Natural killer cell (primary cell): ENCODE results near the gene ACTRT2. TPM values are rescaled to one million over a fixed set of nuclear protein-coding genes. Genes with fewer than 3 reads are reported as not detected.

ENCODE experiments used
- ATAC-seq, 3 donors: fragments of 150-1000 bp in 2 of 3; fragments of 200-7000 bp in 1 of 3; cut with Tn5 transposase; 1 replicate in 1 of 3; 2 replicates in 2 of 3; pipeline ENCODE4 v1.10.0; 2021; ENCODE audit warnings: mild to moderate bottlenecking in 2 of 3, moderate library complexity in 2 of 3
- DNase-seq, 2 donors: peaks; one replicate each; pipeline versions ENCODE4 v3.0.0 to v3.0.0-alpha.2; 2013 to 2021; ENCODE audit warnings: mixed read lengths in 1 of 2
- H3K27ac ChIP-seq: one replicate; pipeline ENCODE4 v1.5.1; 2013; ENCODE audit warnings: mild to moderate bottlenecking, low read length
- H3K27me3 ChIP-seq: one replicate; pipeline ENCODE4 v1.6.1; 2013; ENCODE audit warnings: low read length; ENCODE audit not compliant: control insufficient read depth, insufficient read depth
- H3K36me3 ChIP-seq: one replicate; pipeline ENCODE4 v1.6.1; 2013; ENCODE audit warnings: low read length; ENCODE audit not compliant: control insufficient read depth, insufficient read depth
- H3K4me1 ChIP-seq: one replicate; pipeline ENCODE4 v1.6.1; 2013; ENCODE audit warnings: low read length; ENCODE audit not compliant: control insufficient read depth, insufficient read depth
- H3K4me3 ChIP-seq: one replicate; pipeline ENCODE4 v1.5.1; 2013; ENCODE audit warnings: low read length
- H3K9me3 ChIP-seq: one replicate; pipeline ENCODE4 v1.6.1; 2013; ENCODE audit warnings: low read length; ENCODE audit not compliant: control insufficient read depth, insufficient read depth
- H3K27ac Mint-ChIP-seq, 2 donors: one replicate each; pipeline ENCODE4 v1.8.0; 2022; ENCODE audit warnings: mild to moderate bottlenecking in 2 of 2, mixed read lengths in 2 of 2, moderate library complexity in 1 of 2
- H3K27me3 Mint-ChIP-seq, 2 donors: one replicate each; pipeline ENCODE4 v1.8.0; 2022; ENCODE audit warnings: low read depth in 2 of 2, mixed read lengths in 2 of 2
- H3K36me3 Mint-ChIP-seq: one replicate; pipeline ENCODE4 v1.8.0; 2022; ENCODE audit warnings: mixed read lengths
- H3K4me1 Mint-ChIP-seq, 2 donors: one replicate each; pipeline ENCODE4 v1.8.0; 2022; ENCODE audit warnings: mixed read lengths in 2 of 2
- H3K4me3 Mint-ChIP-seq: one replicate; pipeline ENCODE4 v1.8.0; 2022; ENCODE audit warnings: mild to moderate bottlenecking, moderate library complexity, mixed read lengths
- H3K9me3 Mint-ChIP-seq, 2 donors: one replicate each; pipeline ENCODE4 v1.8.0; 2022; ENCODE audit warnings: mixed read lengths in 2 of 2
- CTCF ChIP-seq: fragments of 200-600 bp; IDR thresholded peaks from one replicate; pipeline ENCODE4 v1.8.0; 2022; ENCODE audit warnings: antibody characterized with exemption
- WGBS: methylation state at CpG from one replicate; pipeline ENCODE4 v1.1.7; 2013; ENCODE audit warnings: missing lambda C conversion rate; ENCODE audit not compliant: insufficient coverage; 5-methylcytosine and 5-hydroxymethylcytosine counted together
- intact Hi-C: fragments of 100-400 bp; cut with micrococcal nuclease; formaldehyde crosslinking; loops from one replicate; pipeline ENCODE4 v1.14.2; 2022
- total RNA-seq, 4 donors: library from RNA; stranded (reverse); fragments of 120-200 nt in 1 of 4; gene quantifications; one replicate each; pipeline versions ENCODE4 v1.2.3 to v1.2.4, GENCODE V29; 2013 to 2022

ACTRT2 gene
- total RNA-seq, 3 donors from 2014 or later (not counting 1 experiment from before 2014, with no cell fraction given), result not detected

- Mint-ChIP-seq H3K4me3 (no peak overlapping the region), H3K4me1 (peaks cover 9 to 15% of the 10 kb centered on the region in 2 donors), H3K9me3 (no peaks in the 10 kb centered on the region), H3K27me3 (no peaks in the 10 kb centered on the region), H3K27ac (no peak overlapping the region), H3K36me3 (no peaks in the 10 kb centered on the region)
- DNase-seq, result no peak
- ATAC-seq, result no peak
- WGBS, result 88% methylated on average over 19 of the region's 19 CpGs
- H3K4me3 ChIP-seq, result no peak overlapping the region
- H3K27ac ChIP-seq, result no peak overlapping the region
- TF ChIP-seq CTCF, result no peak
- H3K27me3 ChIP-seq, result no peaks in the 10 kb centered on the region
- intact Hi-C loops, result no loop called here
- H3K9me3 ChIP-seq, result no peaks in the 10 kb centered on the region
- peaks cover 19% of the 10 kb centered on the region for H3K4me1 ChIP-seq
- no peaks in the 10 kb centered on the region for H3K36me3 ChIP-seq
Observed at GRCh38 chr1:2975466-2976179, 45.6 kb upstream of the ACTRT2 start.

- Mint-ChIP-seq H3K36me3 (no peaks in the 10 kb centered on the region), H3K27ac (no peak overlapping the region), H3K27me3 (no peaks in the 10 kb centered on the region), H3K4me3 (no peak overlapping the region), H3K9me3 (no peaks in the 10 kb centered on the region), H3K4me1 (peaks cover 9 to 15% of the 10 kb centered on the region in 2 donors)
- Histone ChIP-seq H3K27ac (no peak overlapping the region), H3K27me3 (no peaks in the 10 kb centered on the region), H3K4me3 (no peak overlapping the region), H3K36me3 (no peaks in the 10 kb centered on the region), H3K4me1 (peaks cover 19% of the 10 kb centered on the region), H3K9me3 (no peaks in the 10 kb centered on the region)
- DNase-seq (no peak), ATAC-seq (no peak)
- WGBS, result 95% methylated on average over 6 of the region's 6 CpGs
- intact Hi-C loops, result no loop called here
- TF ChIP-seq CTCF, result no peak
Observed at GRCh38 chr1:2976180-2976562, 45.1 kb upstream of the ACTRT2 start.

DNA sequence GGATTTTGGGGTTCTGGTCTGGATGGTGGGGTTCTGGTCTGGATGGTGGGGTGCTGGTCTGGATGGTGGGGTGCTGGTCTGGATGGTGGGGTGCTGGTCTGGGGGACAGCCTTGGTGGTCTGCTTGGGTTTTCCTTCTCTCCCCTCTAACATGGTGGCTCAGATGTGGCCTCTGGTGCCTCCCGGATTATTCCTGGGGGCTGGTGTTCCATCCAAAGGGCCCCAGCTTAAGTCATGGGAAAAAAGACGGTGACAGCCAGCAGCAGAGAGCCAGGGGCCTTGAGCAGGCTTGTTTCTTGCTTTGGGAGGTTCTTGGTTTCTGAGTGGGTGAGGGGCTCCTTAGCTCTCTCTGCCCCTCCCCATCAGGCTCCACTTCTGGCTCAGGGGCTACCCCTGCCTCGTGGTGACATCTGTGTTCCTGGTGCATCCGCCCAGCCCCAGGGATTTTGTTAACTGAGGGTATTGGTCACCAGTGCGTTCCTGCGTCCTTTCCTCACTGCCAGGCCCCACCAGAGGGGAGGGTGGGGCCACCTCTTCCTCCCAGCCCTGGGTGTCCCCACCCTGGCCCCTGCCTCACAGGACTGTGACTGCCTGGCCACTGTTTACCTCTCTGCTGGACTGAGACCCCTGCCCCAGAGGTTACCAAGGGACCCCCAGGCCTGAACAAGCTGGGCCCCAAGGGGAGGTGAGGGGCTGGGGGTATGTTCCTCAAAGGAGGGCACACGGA is 43.2 kb upstream of the ACTRT2 start:
- H3K4me1 ChIP-seq, result peaks cover 14% of the 10 kb centered on the region
- H3K4me3 ChIP-seq, result no peak overlapping the region
- ATAC-seq, result no peak
- no peak for TF ChIP-seq CTCF
- H3K27me3 ChIP-seq, result no peaks in the 10 kb centered on the region
- no peaks in the 10 kb centered on the region for H3K36me3 ChIP-seq
- no peaks in the 10 kb centered on the region for H3K36me3 Mint-ChIP-seq
- no peak overlapping the region for H3K4me3 Mint-ChIP-seq
- H3K9me3 ChIP-seq, result no peaks in the 10 kb centered on the region
- no peak overlapping the region for H3K27ac ChIP-seq
- no peak overlapping the region for H3K27ac Mint-ChIP-seq
- intact Hi-C loops, result no loop called here
- H3K4me1 Mint-ChIP-seq, result peaks cover 9 to 10% of the 10 kb centered on the region in 2 donors
- H3K9me3 Mint-ChIP-seq, result no peaks in the 10 kb centered on the region
- WGBS, result 85% methylated on average over 7 of the region's 7 CpGs
- H3K27me3 Mint-ChIP-seq, result no peaks in the 10 kb centered on the region
- DNase-seq, result no peak
